Activated T-cell treated with anti-CD3 and anti-CD28 coated beads, Interleukin-2, amount 50 U/mL, for 72 hours (primary cell): ENCODE data around the gene IRF6. TPM values are rescaled to one million over a fixed set of nuclear protein-coding genes. Genes with fewer than 3 reads are reported as not detected.

Experiments used
- ATAC-seq, 2 donors: fragments of 150-1000 bp; cut with Tn5 transposase; replicated peaks in 1 of 2; 2 replicates each; pipeline ENCODE4 v1.10.0; 2021; ENCODE audit warnings: moderate library complexity in 2 of 2, mild to moderate bottlenecking in 1 of 2
- DNase-seq, 2 donors: peaks; one replicate each; pipeline ENCODE4 v3.0.0; 2021 to 2022; ENCODE audit warnings: mixed read lengths in 1 of 2
- H3K27ac Mint-ChIP-seq: one replicate; pipeline ENCODE4 v1.8.0; 2022; ENCODE audit warnings: mild to moderate bottlenecking, moderate library complexity, mixed read lengths
- H3K27me3 Mint-ChIP-seq: one replicate; pipeline ENCODE4 v1.8.0; 2022; ENCODE audit warnings: low read depth, mixed read lengths
- H3K36me3 Mint-ChIP-seq, 2 donors: one replicate each; pipeline ENCODE4 v1.8.0; 2022; ENCODE audit warnings: mixed read lengths in 2 of 2, mild to moderate bottlenecking in 1 of 2; ENCODE audit not compliant: insufficient read depth in 2 of 2
- H3K4me1 Mint-ChIP-seq: one replicate; pipeline ENCODE4 v1.8.0; 2022; ENCODE audit warnings: low read depth, mixed read lengths
- H3K4me3 Mint-ChIP-seq, 2 donors: one replicate each; pipeline ENCODE4 v1.8.0; 2022; ENCODE audit warnings: mild to moderate bottlenecking in 2 of 2, mixed read lengths in 2 of 2, moderate library complexity in 2 of 2
- H3K9me3 Mint-ChIP-seq, 2 donors: one replicate each; pipeline ENCODE4 v1.8.0; 2022; ENCODE audit warnings: mixed read lengths in 2 of 2
- total RNA-seq, 2 donors: library from RNA; stranded (reverse); gene quantifications; one replicate each; pipeline ENCODE4 v1.2.3, GENCODE V29; 2022

IRF6 gene
- 1 to 10 TPM in 1 of 2 donors, under 1 TPM in 1; 0.49 to 2.3 TPM for total RNA-seq

DNA sequence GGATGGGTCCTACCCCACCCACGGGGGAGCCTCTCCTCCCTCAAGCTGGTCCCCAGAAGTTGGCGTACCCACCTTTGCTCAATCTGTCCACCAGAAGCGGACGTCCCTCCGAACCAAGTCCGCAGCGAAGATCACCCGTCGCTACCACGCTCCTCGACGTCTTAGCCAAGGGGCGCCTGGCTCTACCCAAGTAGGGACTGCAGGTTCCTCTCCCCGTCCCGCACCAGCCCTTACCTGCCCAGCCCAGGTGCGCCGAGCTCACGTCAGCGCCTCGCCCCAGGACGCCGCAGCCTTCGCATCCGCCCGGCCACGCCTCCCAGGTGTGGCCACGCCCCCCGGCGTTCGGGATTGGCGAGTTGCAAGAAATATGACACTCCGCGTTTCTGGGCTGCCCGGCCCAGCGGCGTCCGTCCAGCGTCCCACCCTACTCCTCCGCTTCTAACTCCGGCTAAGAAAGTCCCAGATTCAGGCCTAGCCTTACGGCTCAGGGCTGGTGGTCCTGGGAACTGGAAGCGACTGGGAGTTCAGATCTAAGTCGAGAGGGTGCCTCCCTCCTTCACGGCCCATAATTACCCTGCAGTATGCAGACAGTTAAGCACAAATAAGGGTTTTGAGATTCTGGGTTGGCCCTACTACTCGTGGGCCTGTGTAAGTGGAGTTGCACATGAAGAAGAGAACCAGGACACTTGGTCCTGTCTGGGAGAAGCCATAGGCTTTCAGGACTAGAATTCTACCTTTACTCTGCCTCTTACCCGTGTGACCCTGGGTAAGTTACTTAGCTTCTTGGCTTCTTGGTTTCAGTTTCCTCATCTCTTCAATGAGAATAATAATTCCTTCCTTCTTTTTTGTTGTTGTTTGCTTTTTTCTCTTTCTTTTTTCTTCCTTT lies at the start of gene IRF6:
TSS of gene IRF6 (minus strand) at position 268 of the 886 bp plus-strand sequence. CDS start 4,729 bp downstream, outside the sequence.
- DNase-seq (peak; percentile 60 to 66), ATAC-seq (peak; percentile 89 to 90)
- Mint-ChIP-seq H3K27me3 (peaks cover 32% of the 10 kb centered on the region), H3K27ac (no peak within 1 kb of the TSS), H3K9me3 (no peaks in the 10 kb centered on the region), H3K36me3 (no peaks in the 10 kb centered on the region), H3K4me3 (peak within 1 kb of the TSS; percentile 73 to 83), H3K4me1 (peaks cover 19% of the 10 kb centered on the region)

DNA sequence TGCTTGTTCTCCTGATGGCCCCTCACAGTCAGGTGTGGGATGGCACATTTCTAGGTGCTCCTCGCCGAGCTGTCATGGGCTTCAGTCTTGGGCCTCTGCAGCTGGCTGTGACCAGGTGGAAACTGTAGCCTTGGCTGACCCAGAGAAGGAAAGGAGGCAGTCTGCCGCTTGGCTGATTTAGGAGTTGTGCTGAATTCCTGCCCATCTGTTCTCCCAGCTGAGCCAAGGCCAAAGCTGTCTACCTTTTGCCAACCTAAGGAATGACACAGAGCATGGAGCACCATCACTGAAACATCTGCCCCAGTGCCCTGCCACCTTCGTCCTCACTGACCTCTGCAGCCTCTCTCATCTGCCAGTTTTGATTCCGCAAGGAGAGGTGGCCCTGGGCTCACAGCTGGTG lies 49.7 kb upstream of the IRF6 start:
- no peak for DNase-seq
- Mint-ChIP-seq H3K27ac (no peak overlapping the region), H3K9me3 (no peaks in the 10 kb centered on the region), H3K36me3 (peaks cover 4 to 13% of the 10 kb centered on the region in 2 donors), H3K4me3 (no peak overlapping the region), H3K27me3 (no peaks in the 10 kb centered on the region), H3K4me1 (no peaks in the 10 kb centered on the region)
- no peak for ATAC-seq

DNA sequence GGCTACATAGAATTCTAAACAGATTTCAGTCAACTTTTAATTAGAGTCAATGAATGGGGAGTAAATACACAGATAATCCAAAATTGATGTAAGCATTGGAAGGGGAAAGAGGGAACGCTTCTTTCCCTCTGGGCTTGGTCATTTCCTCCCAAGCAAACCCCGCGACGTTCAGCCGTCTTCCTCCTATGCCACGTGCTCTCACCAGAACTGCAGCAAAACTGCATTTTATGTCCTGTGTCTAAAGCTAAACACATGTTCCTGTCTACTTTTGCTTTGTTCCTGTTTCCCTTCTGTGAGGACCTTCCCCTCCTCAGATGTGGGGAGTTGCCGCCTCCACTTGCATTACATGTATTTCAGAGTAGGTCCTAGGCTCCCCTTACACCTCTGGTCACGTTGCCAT lies 49.1 kb upstream of the IRF6 start:
- Mint-ChIP-seq H3K27ac (no peak overlapping the region), H3K4me1 (no peaks in the 10 kb centered on the region), H3K36me3 (peaks cover 4 to 14% of the 10 kb centered on the region in 2 donors), H3K4me3 (no peak overlapping the region), H3K9me3 (no peaks in the 10 kb centered on the region), H3K27me3 (no peaks in the 10 kb centered on the region)
- DNase-seq (no peak), ATAC-seq (no peak)

DNA sequence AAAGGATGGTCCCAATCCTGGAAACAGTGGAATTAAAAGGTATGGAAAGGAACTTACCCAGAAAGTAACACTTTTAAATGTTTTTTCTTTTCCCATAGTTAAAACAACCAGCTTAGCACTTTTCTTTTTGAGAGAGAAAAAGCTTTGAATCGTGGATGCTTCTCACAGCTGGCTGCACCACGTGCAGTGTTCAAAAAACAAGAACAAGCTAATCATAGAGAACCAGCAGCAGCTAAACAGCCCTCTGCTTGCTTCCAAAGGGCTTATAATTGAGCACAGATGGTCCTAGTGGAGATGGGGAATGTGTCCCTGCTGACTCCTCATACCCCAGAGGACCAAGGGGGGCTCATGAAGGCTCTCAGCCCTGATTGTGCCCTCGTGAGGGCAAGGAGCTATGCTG lies 48.3 kb upstream of the IRF6 start:
- ATAC-seq (no peak), DNase-seq (no peak)
- Mint-ChIP-seq H3K9me3 (no peaks in the 10 kb centered on the region), H3K36me3 (peaks cover 4 to 14% of the 10 kb centered on the region in 2 donors), H3K4me3 (no peak overlapping the region), H3K27me3 (no peaks in the 10 kb centered on the region), H3K27ac (no peak overlapping the region), H3K4me1 (no peaks in the 10 kb centered on the region)

DNA sequence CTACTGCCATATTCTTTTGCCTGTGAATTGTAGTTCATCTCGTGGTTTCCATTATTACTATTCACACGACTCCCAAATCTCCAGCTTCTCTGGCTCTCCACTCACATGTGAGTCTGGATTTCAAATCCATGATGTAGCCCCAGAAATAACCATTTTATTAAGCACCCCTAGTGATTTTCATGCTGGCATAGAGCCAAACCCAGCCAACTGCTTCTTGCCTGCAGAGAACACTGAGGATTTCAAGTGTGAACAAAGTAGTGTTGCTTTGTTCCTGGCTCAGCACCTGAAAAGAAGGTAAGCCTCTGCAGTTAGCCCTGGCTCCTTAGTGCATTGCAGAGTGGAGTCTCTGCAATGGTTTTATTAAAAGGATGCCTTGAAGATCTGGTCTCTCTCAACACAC lies 47.7 kb upstream of the IRF6 start:
- peaks cover 4 to 14% of the 10 kb centered on the region in 2 donors for H3K36me3 Mint-ChIP-seq
- peak overlapping the region; percentile 45 for H3K27ac Mint-ChIP-seq
- DNase-seq: no peak

DNA sequence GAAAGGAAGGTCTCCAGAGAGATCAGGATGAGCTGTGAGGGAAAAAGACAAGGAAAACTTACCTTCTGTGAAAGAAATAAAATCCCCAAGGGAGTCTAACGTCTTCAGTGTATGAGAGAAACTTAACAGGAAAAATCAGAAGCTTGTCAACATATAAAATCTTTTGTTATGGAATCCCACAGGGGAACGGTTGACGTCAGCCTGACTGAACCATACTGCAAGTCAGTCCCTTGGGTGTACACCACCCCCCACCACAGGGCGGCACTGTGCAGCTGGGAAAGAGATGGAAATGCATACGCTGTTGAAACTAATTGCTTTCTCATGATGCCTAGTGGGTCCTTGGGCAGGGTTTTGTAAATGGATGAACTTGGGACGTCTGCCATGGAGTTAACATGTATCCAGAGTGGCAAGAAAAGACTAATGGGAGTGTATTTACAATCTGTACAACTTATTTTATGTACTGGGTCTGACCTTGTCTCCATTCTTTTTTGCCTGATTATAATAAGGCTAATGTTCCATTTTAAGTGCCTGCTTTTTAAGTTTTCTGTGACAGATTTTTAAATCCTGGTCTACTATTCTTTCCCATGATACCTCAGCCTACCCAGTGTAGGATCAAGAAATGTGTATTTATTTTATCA lies 44.5 kb upstream of the IRF6 start:
- peaks cover 6 to 23% of the 10 kb centered on the region in 2 donors for H3K36me3 Mint-ChIP-seq
- ATAC-seq (no peak), DNase-seq (peak; percentile 29 to 30)
- H3K27me3 Mint-ChIP-seq: no peaks in the 10 kb centered on the region
- H3K9me3 Mint-ChIP-seq: no peaks in the 10 kb centered on the region
- H3K27ac Mint-ChIP-seq: peak overlapping the region; percentile 52
- peaks cover 7% of the 10 kb centered on the region for H3K4me1 Mint-ChIP-seq
- H3K4me3 Mint-ChIP-seq: no peak overlapping the region

More for the DNA sequence above, 47.7 kb upstream of the IRF6 start:
- Mint-ChIP-seq H3K27me3 (no peaks in the 10 kb centered on the region), H3K9me3 (no peaks in the 10 kb centered on the region), H3K4me1 (no peaks in the 10 kb centered on the region), H3K4me3 (no peak overlapping the region)
- ATAC-seq: no peak

DNA sequence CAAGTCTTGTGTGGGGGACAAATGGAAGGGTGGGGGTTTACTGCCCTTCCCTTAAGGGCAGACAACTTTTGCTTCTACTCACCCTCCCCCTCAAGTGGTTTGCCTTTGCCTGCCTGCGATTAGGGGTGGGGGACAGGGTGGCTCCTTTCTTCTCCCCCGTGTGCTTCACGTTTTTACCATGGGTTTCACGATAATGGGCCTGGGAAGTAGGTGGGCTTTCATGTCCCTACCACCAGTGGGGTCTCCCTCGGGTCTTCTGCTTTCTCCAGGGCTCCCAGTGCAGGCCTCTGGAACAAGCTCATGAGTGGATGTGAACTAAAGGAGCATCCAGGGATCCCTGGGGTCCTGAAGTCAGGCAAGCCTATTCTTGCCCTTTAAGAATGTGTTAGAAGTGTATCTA lies 43.4 kb upstream of the IRF6 start:
- peak overlapping the region; percentile 44 for H3K27ac Mint-ChIP-seq
- ATAC-seq (no peak), DNase-seq (no peak)
- no peak overlapping the region for H3K4me3 Mint-ChIP-seq
- peaks cover 6 to 23% of the 10 kb centered on the region in 2 donors for H3K36me3 Mint-ChIP-seq
- no peaks in the 10 kb centered on the region for H3K9me3 Mint-ChIP-seq
- H3K4me1 Mint-ChIP-seq: peaks cover 7% of the 10 kb centered on the region
- no peaks in the 10 kb centered on the region for H3K27me3 Mint-ChIP-seq

DNA sequence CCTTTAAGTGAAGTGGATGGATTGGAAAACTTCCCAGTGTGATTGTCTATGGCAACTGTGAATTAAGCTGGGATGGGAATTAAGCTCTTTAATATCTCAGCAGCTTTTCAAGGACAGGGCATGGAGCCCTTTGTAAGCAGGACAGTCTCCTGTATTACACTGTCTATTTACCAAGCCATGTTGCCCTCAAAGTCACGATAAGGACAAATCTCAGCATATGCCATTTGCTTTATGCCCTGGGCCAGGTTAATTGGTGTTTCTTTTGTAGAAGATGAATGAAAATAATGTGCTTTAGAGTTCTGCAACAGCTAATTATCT lies 39.4 kb upstream of the IRF6 start:
- Mint-ChIP-seq H3K4me3 (no peak overlapping the region), H3K27me3 (no peaks in the 10 kb centered on the region), H3K27ac (no peak overlapping the region), H3K4me1 (peaks cover 11% of the 10 kb centered on the region), H3K9me3 (no peaks in the 10 kb centered on the region), H3K36me3 (peaks cover 7 to 24% of the 10 kb centered on the region in 2 donors)
- DNase-seq (no peak), ATAC-seq (no peak)

DNA sequence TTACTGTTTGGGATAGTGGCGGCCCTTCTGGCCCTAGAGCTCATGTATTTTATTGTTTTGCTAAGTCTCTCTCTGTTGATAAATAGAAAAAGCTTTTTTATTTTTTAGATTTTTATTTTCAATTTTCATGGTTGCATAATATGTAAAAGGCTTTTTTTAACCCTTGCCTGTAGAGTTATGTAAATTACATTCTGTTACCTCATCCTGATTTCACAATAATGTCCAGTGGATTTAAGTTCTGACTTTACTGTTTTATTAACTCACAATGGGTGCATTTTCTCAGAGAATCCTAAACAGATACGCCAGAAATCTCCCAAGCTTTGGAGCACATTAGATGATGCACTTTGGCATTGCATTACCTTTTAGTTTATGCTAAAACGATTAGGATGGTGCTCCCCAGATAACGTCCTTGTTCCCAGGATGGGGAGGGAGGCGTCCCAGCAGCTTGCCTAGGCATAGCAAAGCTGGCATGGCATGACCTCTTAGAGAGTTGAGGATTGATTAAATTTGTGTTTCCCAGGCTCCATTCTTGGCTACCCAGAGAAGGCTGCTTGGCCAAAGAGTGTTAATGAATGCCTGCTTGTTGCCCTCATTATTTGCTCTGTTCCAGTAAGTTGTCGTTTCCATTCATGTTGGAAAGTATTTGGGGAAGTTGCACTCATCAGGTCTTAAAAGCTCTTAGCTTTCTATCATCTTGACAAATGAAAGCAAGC lies 38.9 kb upstream of the IRF6 start:
- Mint-ChIP-seq H3K4me3 (no peak overlapping the region), H3K27ac (no peak overlapping the region), H3K27me3 (no peaks in the 10 kb centered on the region), H3K4me1 (peaks cover 17% of the 10 kb centered on the region), H3K36me3 (peaks cover 8 to 27% of the 10 kb centered on the region in 2 donors), H3K9me3 (no peaks in the 10 kb centered on the region)
- DNase-seq (no peak), ATAC-seq (no peak)

DNA sequence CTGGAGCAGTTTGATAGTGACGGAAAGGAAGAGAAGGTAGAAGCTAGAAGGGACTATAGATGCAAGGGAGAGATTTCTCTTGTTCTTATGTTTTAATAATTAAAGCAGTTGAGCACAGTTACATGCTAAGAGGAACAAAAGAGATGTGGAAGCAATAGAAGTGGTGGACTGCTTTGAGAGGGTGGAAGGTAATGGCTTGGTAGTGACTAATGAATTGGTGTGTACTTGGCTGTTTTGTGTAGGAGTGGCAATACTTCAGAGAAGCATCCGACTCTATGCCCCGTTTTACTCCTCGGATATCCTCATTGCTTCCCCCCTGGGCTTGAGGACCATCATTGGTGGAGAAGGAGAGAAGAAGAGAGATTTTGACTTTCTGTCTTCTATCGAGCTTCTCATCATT lies 34.7 kb upstream of the IRF6 start:
- no peak for DNase-seq
- Mint-ChIP-seq H3K27me3 (no peaks in the 10 kb centered on the region), H3K4me1 (peaks cover 43% of the 10 kb centered on the region), H3K27ac (peak overlapping the region; percentile 56), H3K36me3 (peaks cover 8 to 41% of the 10 kb centered on the region in 2 donors), H3K4me3 (no peak overlapping the region), H3K9me3 (no peaks in the 10 kb centered on the region)
- ATAC-seq: no peak

DNA sequence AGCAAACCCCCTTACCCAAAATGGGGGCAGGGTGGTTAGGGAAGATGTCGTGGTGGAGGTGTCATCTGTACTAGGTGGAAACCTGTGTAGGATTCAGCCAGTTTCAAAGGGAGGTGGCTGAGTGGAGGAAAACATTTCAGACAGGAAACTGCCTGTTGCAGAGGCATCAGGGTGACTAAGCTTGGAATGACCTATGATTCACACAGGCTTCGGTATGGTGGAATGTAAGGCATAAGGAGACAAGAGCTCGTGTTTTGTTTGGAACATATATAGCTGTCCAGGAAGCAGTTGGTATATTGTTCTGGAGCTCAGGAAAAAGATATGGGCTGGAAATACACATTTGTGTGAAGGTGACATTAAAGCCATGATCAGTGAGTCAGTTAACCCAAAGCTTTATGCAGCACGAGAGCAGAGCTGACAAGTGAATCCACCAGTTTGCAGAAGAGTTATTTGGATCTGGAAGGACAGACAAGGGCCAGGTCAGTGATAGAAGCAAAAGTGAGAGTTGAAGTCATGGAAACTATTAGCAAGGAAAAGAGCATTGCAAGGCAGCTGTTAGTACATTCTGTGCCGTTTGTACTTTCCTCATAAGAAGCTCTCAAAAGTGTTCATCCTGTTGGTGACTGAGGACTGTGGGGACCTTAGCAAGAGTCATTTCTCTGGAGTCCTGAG lies 34.1 kb upstream of the IRF6 start:
- Mint-ChIP-seq H3K9me3 (no peaks in the 10 kb centered on the region), H3K4me3 (peak overlapping the region in 1 of 2 donors; percentile 37), H3K27ac (peak overlapping the region; percentile 56), H3K4me1 (peaks cover 49% of the 10 kb centered on the region), H3K36me3 (peaks cover 8 to 45% of the 10 kb centered on the region in 2 donors), H3K27me3 (no peaks in the 10 kb centered on the region)
- ATAC-seq: peak; percentile 49 to 52
- no peak for DNase-seq

DNA sequence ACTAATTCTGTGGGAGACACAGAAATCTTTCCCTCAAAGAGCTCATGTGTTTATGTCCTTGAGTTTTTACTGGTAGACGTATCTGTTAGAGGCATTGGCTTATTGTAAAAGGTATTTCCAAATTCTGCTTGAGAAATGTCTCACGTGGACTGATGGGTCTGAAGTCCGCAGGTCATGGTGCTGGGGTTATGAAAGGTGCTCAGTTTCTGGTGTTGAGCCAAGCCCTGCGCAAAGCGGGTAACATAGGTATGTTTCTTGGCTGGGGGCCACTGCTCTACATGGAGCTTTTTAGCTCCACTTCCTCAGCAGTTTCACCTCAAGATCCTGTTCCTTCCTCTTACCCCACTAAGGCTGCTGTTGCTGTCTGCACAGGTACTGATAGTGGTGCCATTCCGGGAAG lies 32.6 kb upstream of the IRF6 start:
- Mint-ChIP-seq H3K27ac (no peak overlapping the region), H3K36me3 (peaks cover 13 to 58% of the 10 kb centered on the region in 2 donors), H3K27me3 (no peaks in the 10 kb centered on the region), H3K9me3 (no peaks in the 10 kb centered on the region), H3K4me1 (peaks cover 61% of the 10 kb centered on the region), H3K4me3 (no peak overlapping the region)
- no peak for ATAC-seq
- no peak for DNase-seq

DNA sequence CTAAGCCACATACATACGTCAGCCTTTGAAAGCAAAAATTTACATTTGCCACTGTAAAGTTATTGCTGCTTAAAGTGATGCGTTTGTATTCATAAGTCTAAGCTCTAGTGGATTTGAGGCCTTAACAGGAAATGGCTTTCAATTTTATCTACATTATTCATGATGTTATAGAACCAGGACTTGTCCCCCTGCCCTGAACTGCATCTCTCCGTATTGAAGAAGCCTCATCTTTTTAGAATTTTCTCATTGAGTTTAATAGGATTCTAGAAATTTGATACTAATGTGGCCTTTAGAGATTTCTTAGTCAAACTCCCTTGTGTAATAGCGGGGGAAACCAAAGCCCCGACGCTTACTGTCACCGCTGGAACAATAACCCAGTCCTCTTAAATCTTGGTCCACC lies 31.7 kb upstream of the IRF6 start:
- no peaks in the 10 kb centered on the region for H3K9me3 Mint-ChIP-seq
- no peaks in the 10 kb centered on the region for H3K27me3 Mint-ChIP-seq
- H3K4me1 Mint-ChIP-seq: peaks cover 67% of the 10 kb centered on the region
- H3K36me3 Mint-ChIP-seq: peaks cover 13 to 64% of the 10 kb centered on the region in 2 donors
- H3K27ac Mint-ChIP-seq: no peak overlapping the region
- no peak for DNase-seq
- H3K4me3 Mint-ChIP-seq: no peak overlapping the region
- ATAC-seq: no peak
